ENCODE results near the gene ANO1.

DNA sequence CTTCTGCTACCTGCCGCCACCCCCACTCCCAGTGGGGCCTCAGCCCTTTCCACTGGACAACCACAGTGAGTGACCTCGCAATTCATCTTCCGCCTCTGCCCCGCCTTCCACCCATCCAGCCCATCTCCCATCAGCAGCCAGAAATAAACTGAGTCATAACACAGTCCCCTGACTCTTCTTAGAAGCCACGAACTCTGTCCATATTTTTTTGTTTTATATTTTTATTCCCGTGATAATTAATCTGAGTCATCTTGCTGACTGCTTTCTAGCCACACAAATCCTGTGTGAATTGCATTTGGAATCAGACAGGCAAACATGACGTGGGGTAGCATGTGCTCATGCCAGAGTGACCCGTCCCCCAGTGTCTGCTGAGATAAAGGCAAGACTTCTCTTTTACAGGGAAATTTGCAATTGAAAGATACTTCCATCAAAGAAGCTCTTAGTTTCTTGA, 132.0 kb downstream of the ANO1 start:
- TF ChIP-seq, protein P1, sequence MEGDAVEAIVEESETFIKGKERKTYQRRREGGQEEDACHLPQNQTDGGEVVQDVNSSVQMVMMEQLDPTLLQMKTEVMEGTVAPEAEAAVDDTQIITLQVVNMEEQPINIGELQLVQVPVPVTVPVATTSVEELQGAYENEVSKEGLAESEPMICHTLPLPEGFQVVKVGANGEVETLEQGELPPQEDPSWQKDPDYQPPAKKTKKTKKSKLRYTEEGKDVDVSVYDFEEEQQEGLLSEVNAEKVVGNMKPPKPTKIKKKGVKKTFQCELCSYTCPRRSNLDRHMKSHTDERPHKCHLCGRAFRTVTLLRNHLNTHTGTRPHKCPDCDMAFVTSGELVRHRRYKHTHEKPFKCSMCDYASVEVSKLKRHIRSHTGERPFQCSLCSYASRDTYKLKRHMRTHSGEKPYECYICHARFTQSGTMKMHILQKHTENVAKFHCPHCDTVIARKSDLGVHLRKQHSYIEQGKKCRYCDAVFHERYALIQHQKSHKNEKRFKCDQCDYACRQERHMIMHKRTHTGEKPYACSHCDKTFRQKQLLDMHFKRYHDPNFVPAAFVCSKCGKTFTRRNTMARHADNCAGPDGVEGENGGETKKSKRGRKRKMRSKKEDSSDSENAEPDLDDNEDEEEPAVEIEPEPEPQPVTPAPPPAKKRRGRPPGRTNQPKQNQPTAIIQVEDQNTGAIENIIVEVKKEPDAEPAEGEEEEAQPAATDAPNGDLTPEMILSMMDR (IDR thresholded peaks at IDR 0.05; ENCODE audit: insufficient read depth, low read length, poor library complexity, severe bottlenecking), result no peak
- no peak for TF ChIP-seq EZH2phosphoT487 (conservative IDR thresholded peaks at IDR 0.05; ENCODE audit: low read length)

All from SU-DHL-6 (cell line).